HEK293 (cell line): ENCODE measurements around the gene IPO9.

Source experiments
- CTCF ChIA-PET: fragments of 350-600 bp; formaldehyde crosslinking; extraction: SDS; loops from one replicate; lab custom pipeline; 2021; ENCODE audit warnings: antibody characterized with exemption; lab: Yijun Ruan, JAX
- POLR2A ChIA-PET: fragments of 300-600 bp; formaldehyde crosslinking; extraction: SDS; loops from one replicate; lab custom pipeline; 2020; ENCODE audit warnings: antibody characterized with exemption, inconsistent platforms; lab: Yijun Ruan, JAX
- H3K27ac ChIP-seq: fragments of 200-500 bp; sonication (Bioruptor generic); 2 replicates; pipeline ENCODE4 v1.5.1; 2014; ENCODE audit warnings: low read depth, low read length, control low read depth, inconsistent platforms; ENCODE audit errors: extremely low read depth
- H3K36me3 ChIP-seq, 2 experiments: fragments of 200-500 bp in 1 of 2; sonication (Bioruptor generic) in 1 of 2; 1 replicate in 1 of 2; 2 replicates in 1 of 2; pipeline ENCODE4 v1.5.1; 2014 to 2017; ENCODE audit warnings: inconsistent platforms in 2 of 2, low read length in 2 of 2; ENCODE audit not compliant: control insufficient read depth in 2 of 2, insufficient read depth in 1 of 2
- H3K4me1 ChIP-seq: fragments of 200-500 bp; sonication (Bioruptor generic); 2 replicates; pipeline ENCODE4 v1.5.1; 2014; ENCODE audit warnings: mild to moderate bottlenecking, low read length, inconsistent platforms; ENCODE audit not compliant: control insufficient read depth, insufficient read depth
- H3K4me3 ChIP-seq: 2 replicates; pipeline ENCODE4 v1.5.1; 2011; ENCODE audit warnings: low read depth, mild to moderate bottlenecking, control low read depth, low read length, moderate library complexity
- H3K9me3 ChIP-seq: fragments of 200-500 bp; sonication (Bioruptor generic); 2 replicates; pipeline ENCODE4 v1.5.1; 2014; ENCODE audit warnings: low read depth, low read length, inconsistent platforms; ENCODE audit not compliant: control insufficient read depth, insufficient read depth
- GLIS1 ChIP-seq: fragments of 450-650 bp; formaldehyde crosslinking; IDR thresholded peaks from 2 replicates; pipeline ENCODE4 v1.5.1; 2016; ENCODE audit warnings: missing biosample characterization, missing genetic modification characterization
- PRDM1 ChIP-seq: fragments of 450-650 bp; formaldehyde crosslinking; IDR thresholded peaks from 2 replicates; pipeline ENCODE4; 2016; ENCODE audit warnings: missing biosample characterization, missing genetic modification characterization
- PRDM4 ChIP-seq: fragments of 450-650 bp; formaldehyde crosslinking; IDR thresholded peaks from 2 replicates; pipeline ENCODE4 v1.5.1; 2017; ENCODE audit warnings: missing biosample characterization, missing genetic modification characterization
- ZNF112 ChIP-seq: fragments of 450-650 bp; formaldehyde crosslinking; IDR thresholded peaks from 2 replicates; pipeline ENCODE4 v1.5.0; 2017; ENCODE audit warnings: missing biosample characterization, missing genetic modification characterization
- ZNF2 ChIP-seq: fragments of 450-650 bp; formaldehyde crosslinking; IDR thresholded peaks from 2 replicates; pipeline ENCODE4 v1.5.1; 2016; ENCODE audit warnings: missing biosample characterization, missing genetic modification characterization
- ZNF544 ChIP-seq: fragments of 450-650 bp; formaldehyde crosslinking; IDR thresholded peaks from 2 replicates; pipeline ENCODE4 v1.5.0; 2017; ENCODE audit warnings: missing biosample characterization, missing genetic modification characterization
- ZNF600 ChIP-seq: fragments of 450-650 bp; formaldehyde crosslinking; IDR thresholded peaks from 2 replicates; pipeline ENCODE4 v1.5.1; 2016; ENCODE audit warnings: missing biosample characterization, missing genetic modification characterization
- ZNF692 ChIP-seq: fragments of 450-650 bp; formaldehyde crosslinking; IDR thresholded peaks from 2 replicates; pipeline ENCODE4 v1.5.1; 2016; ENCODE audit warnings: missing biosample characterization, missing genetic modification characterization
- ZNF701 ChIP-seq: fragments of 450-650 bp; formaldehyde crosslinking; IDR thresholded peaks from 2 replicates; pipeline ENCODE4 v1.5.1; 2016; ENCODE audit warnings: missing biosample characterization, missing genetic modification characterization
- ZNF768 ChIP-seq: fragments of 450-650 bp; formaldehyde crosslinking; IDR thresholded peaks from 2 replicates; pipeline ENCODE4 v1.5.1; 2018; ENCODE audit warnings: missing biosample characterization, mild to moderate bottlenecking, missing genetic modification characterization
- ZSCAN23 ChIP-seq: fragments of 450-650 bp; formaldehyde crosslinking; IDR thresholded peaks from 2 replicates; pipeline ENCODE4 v1.5.1; 2016; ENCODE audit warnings: missing biosample characterization, missing genetic modification characterization
- TF ChIP-seq, protein P1 (sequence below): fragments of 450-650 bp; formaldehyde crosslinking; IDR thresholded peaks from 2 replicates; pipeline ENCODE4 v1.5.0; 2017; ENCODE audit warnings: missing biosample characterization, missing genetic modification characterization, borderline replicate concordance
- TF ChIP-seq, protein P2 (sequence below): fragments of 450-650 bp; formaldehyde crosslinking; IDR thresholded peaks from 2 replicates; pipeline ENCODE4 v1.5.1; 2016; ENCODE audit warnings: missing biosample characterization, missing genetic modification characterization

Gene IPO9

GRCh38 chr1:201930137-201930536, 101.2 kb downstream of the IPO9 start (continued):
- no peak for TF ChIP-seq ZNF692
- TF ChIP-seq, protein P1, sequence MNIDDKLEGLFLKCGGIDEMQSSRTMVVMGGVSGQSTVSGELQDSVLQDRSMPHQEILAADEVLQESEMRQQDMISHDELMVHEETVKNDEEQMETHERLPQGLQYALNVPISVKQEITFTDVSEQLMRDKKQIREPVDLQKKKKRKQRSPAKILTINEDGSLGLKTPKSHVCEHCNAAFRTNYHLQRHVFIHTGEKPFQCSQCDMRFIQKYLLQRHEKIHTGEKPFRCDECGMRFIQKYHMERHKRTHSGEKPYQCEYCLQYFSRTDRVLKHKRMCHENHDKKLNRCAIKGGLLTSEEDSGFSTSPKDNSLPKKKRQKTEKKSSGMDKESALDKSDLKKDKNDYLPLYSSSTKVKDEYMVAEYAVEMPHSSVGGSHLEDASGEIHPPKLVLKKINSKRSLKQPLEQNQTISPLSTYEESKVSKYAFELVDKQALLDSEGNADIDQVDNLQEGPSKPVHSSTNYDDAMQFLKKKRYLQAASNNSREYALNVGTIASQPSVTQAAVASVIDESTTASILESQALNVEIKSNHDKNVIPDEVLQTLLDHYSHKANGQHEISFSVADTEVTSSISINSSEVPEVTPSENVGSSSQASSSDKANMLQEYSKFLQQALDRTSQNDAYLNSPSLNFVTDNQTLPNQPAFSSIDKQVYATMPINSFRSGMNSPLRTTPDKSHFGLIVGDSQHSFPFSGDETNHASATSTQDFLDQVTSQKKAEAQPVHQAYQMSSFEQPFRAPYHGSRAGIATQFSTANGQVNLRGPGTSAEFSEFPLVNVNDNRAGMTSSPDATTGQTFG (tag by site-specific recombination) = no peak

GRCh38 chr1:201930803-201931202, 101.8 kb downstream of the IPO9 start:
- POLR2A ChIA-PET = no interaction called here
- TF ChIP-seq, protein P2, sequence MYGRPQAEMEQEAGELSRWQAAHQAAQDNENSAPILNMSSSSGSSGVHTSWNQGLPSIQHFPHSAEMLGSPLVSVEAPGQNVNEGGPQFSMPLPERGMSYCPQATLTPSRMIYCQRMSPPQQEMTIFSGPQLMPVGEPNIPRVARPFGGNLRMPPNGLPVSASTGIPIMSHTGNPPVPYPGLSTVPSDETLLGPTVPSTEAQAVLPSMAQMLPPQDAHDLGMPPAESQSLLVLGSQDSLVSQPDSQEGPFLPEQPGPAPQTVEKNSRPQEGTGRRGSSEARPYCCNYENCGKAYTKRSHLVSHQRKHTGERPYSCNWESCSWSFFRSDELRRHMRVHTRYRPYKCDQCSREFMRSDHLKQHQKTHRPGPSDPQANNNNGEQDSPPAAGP = peak; percentile 31; the same call in 1 of the 2 replicates
- no peak for TF ChIP-seq ZNF2 (tag by site-specific recombination)
- no peak for TF ChIP-seq ZNF600
- no peak for TF ChIP-seq ZNF544
- TF ChIP-seq ZNF768 (tag by site-specific recombination) = no peak
- no peak for TF ChIP-seq ZNF112 (tag by site-specific recombination)
- TF ChIP-seq ZSCAN23 (tag by site-specific recombination) = no peak
- TF ChIP-seq PRDM1 (tag by site-specific recombination) = peak; percentile 71; the same call in 1 of the 2 replicates
- no peak for TF ChIP-seq ZNF701 (tag by site-specific recombination)
- TF ChIP-seq PRDM4 (tag by site-specific recombination) = no peak
- no peak for TF ChIP-seq GLIS1 (tag by site-specific recombination)
- TF ChIP-seq, all 188 proteins: peak for 2
- H3K27ac ChIP-seq = no peak overlapping the region
- no peaks in the 10 kb centered on the region for H3K36me3 ChIP-seq
- H3K4me3 ChIP-seq = no peak overlapping the region
- CTCF ChIA-PET = no interaction called here
- H3K4me1 ChIP-seq = no peaks in the 10 kb centered on the region
- H3K9me3 ChIP-seq = no peaks in the 10 kb centered on the region
